K562 (cell line): ENCODE data around the gene GYPC. TPM values are rescaled to one million over a fixed set of nuclear protein-coding genes. Genes with fewer than 3 reads are reported as not detected.
A peak's percentile ranks its signal among the peaks of the same experiment; 100 is the strongest.

Source experiments
- CBX1 ChIP-seq: sonication (generic); IDR thresholded peaks from 2 replicates; pipeline ENCODE4 v1.6.1; 2016; ENCODE audit warnings: antibody characterized with exemption, low read depth, mild to moderate bottlenecking
- CREM ChIP-seq: IDR thresholded peaks from 2 replicates; pipeline ENCODE4 v1.6.1; 2014; ENCODE audit warnings: antibody characterized with exemption, low read depth
- ETS2 ChIP-seq: IDR thresholded peaks from 2 replicates; pipeline ENCODE4 v1.6.1; 2016; ENCODE audit warnings: borderline replicate concordance, missing genetic modification characterization, mild to moderate bottlenecking, moderate library complexity, missing compliant biosample characterization; ENCODE audit not compliant: poor library complexity, severe bottlenecking
- GATAD2B ChIP-seq: fragments of 450-650 bp; IDR thresholded peaks from 2 replicates; pipeline ENCODE4 v1.6.1; 2017; ENCODE audit warnings: mild to moderate bottlenecking, borderline replicate concordance
- HDAC2 ChIP-seq: fragments of 450-650 bp; IDR thresholded peaks from 2 replicates; pipeline ENCODE4 v1.6.1; 2016; ENCODE audit warnings: mild to moderate bottlenecking
- LCOR ChIP-seq: sonication (generic); formaldehyde crosslinking; IDR thresholded peaks from 2 replicates; pipeline ENCODE4 v1.8.0; 2022; ENCODE audit warnings: mild to moderate bottlenecking, missing genetic modification reagents
- MEIS2 ChIP-seq: fragments of 450-650 bp; IDR thresholded peaks from 2 replicates; pipeline ENCODE4 v1.6.1; 2014; ENCODE audit warnings: mild to moderate bottlenecking; ENCODE audit not compliant: partially characterized antibody
- NCOR1 ChIP-seq: fragments of 450-650 bp; IDR thresholded peaks from 2 replicates; pipeline ENCODE4 v1.6.1; 2016; ENCODE audit warnings: mild to moderate bottlenecking, moderate library complexity
- NR2C2 ChIP-seq, 2 experiments: fragments of 200-800 bp in 1 of 2; sonication (Bioruptor generic) in 1 of 2; sonication (generic) in 1 of 2; formaldehyde crosslinking in 1 of 2; IDR thresholded peaks; 2 replicates each; pipeline versions ENCODE4 v1.6.1 to v1.8.0; 2016 to 2022; ENCODE audit warnings: mild to moderate bottlenecking in 1 of 2, missing compliant biosample characterization in 1 of 2, missing genetic modification characterization in 1 of 2, missing genetic modification reagents in 1 of 2
- PML ChIP-seq: IDR thresholded peaks from 2 replicates; pipeline ENCODE4 v1.6.1; 2012; ENCODE audit warnings: low read length, inconsistent platforms
- POLR2G ChIP-seq: fragments of 200-400 bp; formaldehyde crosslinking; IDR thresholded peaks from 2 replicates; pipeline ENCODE4 v1.6.1; 2017; ENCODE audit warnings: low read depth, mild to moderate bottlenecking, antibody characterized with exemption, low read length, moderate library complexity
- RBM34 ChIP-seq: fragments of 200-400 bp; formaldehyde crosslinking; IDR thresholded peaks from 2 replicates; pipeline ENCODE4 v1.6.1; 2018; ENCODE audit warnings: low read length, borderline replicate concordance; ENCODE audit not compliant: insufficient read depth
- TBP ChIP-seq: optimal IDR thresholded peaks from 2 replicates; pipeline ENCODE3; 2011; ENCODE audit warnings: low read depth, low read length, improper control_type of control experiment
- TRIM28 ChIP-seq: fragments of 450-650 bp; IDR thresholded peaks from 2 replicates; pipeline ENCODE4 v1.6.1; 2017
- ZNF41 ChIP-seq: fragments of 250-450 bp; sonication (Bioruptor Pico); conservative IDR thresholded peaks from 2 replicates; pipeline ENCODE4 v1.4.0; 2020; ENCODE audit warnings: mild to moderate bottlenecking
- ZNF431 ChIP-seq: sonication (generic); formaldehyde crosslinking; IDR thresholded peaks from 2 replicates; pipeline ENCODE4 v1.8.0; 2022; ENCODE audit warnings: mild to moderate bottlenecking, missing genetic modification reagents
- polyA plus RNA-seq, 8 experiments: library from polyadenylated mRNA; depleted of rRNA in 4 of 8; stranded (reverse) in 5 of 8; unstranded in 3 of 8; fragments of >200 nt; fragmentation: Nextera tagmentation in 2 of 8; fragmentation: Illumina TruSeq in 1 of 8; extraction: Ambion mirVana in 2 of 8; extraction: Trizol in 1 of 8; gene quantifications; 2 replicates each; pipeline versions ENCODE4 v1.2.1 to v1.2.3, GENCODE V29; 2011 to 2014; ENCODE audit warnings: inconsistent platforms in 1 of 8, missing spikeins in 1 of 8
- total RNA-seq, 7 experiments: library from RNA; depleted of rRNA in 6 of 7; stranded (reverse); fragments of >200 nt in 6 of 7; fragmentation: Illumina TruSeq in 2 of 7; extraction: Trizol in 2 of 7; gene quantifications; 2 replicates each; pipeline versions ENCODE4 v1.2.1 to v1.2.3, GENCODE V29; 2011 to 2021; ENCODE audit warnings: low replicate concordance in 1 of 7
- TF ChIP-seq, protein P1 (sequence below): fragments of 450-650 bp; formaldehyde crosslinking; IDR thresholded peaks from 2 replicates; pipeline ENCODE4 v1.4.0; 2022; ENCODE audit warnings: mild to moderate bottlenecking, moderate library complexity
- TF ChIP-seq, protein P2 (sequence below), 2 experiments: IDR thresholded peaks; 2 replicates each; pipeline ENCODE4 v1.6.1; 2012; ENCODE audit warnings: improper control_type of control experiment in 2 of 2, low read depth in 2 of 2, low read length in 2 of 2, borderline replicate concordance in 1 of 2
- TF ChIP-seq, protein P3 (sequence below): sonication (generic); formaldehyde crosslinking; IDR thresholded peaks from 2 replicates; pipeline ENCODE4 v1.8.1; 2023; ENCODE audit warnings: mild to moderate bottlenecking, missing genetic modification reagents
- TF ChIP-seq, protein P4 (sequence below): fragments of 200-800 bp; sonication (Bioruptor generic); IDR thresholded peaks from 2 replicates; pipeline ENCODE4 v1.6.1; 2017; ENCODE audit warnings: missing genetic modification characterization, missing compliant biosample characterization

Gene GYPC
- total and polyA plus RNA-seq, 9 of the 15 experiments (the other 6 are each of a cell fraction or from before 2014, with no cell fraction given): 50.6 to 282 (median 194) TPM

DNA sequence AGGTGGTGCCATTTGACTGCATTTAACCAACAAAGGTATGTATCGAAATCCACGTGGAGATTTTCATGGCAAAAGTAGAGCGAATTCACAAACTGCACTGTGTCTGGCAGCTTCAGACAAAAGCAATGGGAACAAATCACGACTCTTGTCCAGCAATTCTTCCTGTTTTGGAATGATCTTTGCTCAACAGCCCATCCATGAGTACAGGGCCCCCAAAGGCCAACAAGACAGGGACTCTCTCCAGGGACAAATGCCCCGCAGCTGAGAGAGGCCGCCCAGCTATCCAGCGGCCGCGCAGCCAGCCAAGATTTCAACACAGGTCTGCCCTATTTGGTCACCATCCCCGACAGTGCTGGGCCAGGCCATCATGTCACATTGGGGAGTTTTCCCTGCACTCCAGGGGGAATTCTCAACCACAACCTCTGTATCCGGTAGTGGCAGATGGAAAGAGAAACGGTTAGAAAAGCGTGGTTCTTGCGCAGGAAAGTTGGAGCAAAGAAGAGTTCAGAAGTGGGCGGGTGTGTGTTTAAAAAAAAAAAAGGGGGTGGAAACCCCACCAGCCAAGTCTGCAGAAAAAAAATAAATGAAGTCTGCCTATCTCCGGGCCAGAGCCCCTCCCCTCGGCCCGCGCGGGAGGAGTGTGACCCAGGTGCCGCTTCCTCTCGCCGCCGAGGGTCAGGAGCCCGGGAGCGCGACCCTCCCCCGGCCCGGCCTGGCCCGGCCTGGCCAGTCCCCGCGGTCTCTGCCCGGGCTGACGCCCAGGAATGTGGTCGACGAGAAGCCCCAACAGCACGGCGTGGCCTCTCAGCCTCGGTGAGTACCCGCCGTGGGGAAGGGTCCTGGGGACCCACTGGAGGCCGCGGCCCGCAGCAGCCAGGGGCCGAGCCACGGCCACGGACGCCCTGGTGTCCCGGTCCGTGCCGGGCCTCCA is at the start of gene GYPC (continued):
- TF ChIP-seq POLR2G (peak; percentile 91), CREM (0 out of 2 replicates have a peak, but pooled peaks have one; percentile 2), GATAD2B (no peak), RBM34 (0 out of 2 replicates have a peak, but pooled peaks have one; percentile 63), ZNF431 (CRISPR knock-in tag) (no peak), MEIS2 (no peak), HDAC2 (peak; percentile 48; the same call in 1 of the 2 replicates), CBX1 (0 out of 2 replicates have a peak, but pooled peaks have one; percentile 9), ZNF41 (CRISPR knock-in tag) (no peak), ETS2 (tag) (no peak), NR2C2 (CRISPR knock-in tag; IDR thresholded peaks at IDR 0.05) (no peak), NR2C2 (tag; IDR thresholded peaks at IDR 0.05) (peak; percentile 59), TBP (peak; percentile 31), PML (no peak), TRIM28 (no peak), NCOR1 (0 out of 2 replicates have a peak, but pooled peaks have one; percentile 11), LCOR (CRISPR knock-in tag) (no peak)
- TF ChIP-seq, protein P1, sequence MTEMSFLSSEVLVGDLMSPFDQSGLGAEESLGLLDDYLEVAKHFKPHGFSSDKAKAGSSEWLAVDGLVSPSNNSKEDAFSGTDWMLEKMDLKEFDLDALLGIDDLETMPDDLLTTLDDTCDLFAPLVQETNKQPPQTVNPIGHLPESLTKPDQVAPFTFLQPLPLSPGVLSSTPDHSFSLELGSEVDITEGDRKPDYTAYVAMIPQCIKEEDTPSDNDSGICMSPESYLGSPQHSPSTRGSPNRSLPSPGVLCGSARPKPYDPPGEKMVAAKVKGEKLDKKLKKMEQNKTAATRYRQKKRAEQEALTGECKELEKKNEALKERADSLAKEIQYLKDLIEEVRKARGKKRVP: no peak
- TF ChIP-seq, protein P2, sequence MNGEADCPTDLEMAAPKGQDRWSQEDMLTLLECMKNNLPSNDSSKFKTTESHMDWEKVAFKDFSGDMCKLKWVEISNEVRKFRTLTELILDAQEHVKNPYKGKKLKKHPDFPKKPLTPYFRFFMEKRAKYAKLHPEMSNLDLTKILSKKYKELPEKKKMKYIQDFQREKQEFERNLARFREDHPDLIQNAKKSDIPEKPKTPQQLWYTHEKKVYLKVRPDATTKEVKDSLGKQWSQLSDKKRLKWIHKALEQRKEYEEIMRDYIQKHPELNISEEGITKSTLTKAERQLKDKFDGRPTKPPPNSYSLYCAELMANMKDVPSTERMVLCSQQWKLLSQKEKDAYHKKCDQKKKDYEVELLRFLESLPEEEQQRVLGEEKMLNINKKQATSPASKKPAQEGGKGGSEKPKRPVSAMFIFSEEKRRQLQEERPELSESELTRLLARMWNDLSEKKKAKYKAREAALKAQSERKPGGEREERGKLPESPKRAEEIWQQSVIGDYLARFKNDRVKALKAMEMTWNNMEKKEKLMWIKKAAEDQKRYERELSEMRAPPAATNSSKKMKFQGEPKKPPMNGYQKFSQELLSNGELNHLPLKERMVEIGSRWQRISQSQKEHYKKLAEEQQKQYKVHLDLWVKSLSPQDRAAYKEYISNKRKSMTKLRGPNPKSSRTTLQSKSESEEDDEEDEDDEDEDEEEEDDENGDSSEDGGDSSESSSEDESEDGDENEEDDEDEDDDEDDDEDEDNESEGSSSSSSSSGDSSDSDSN (IDR thresholded peaks at IDR 0.05; ENCODE audit: borderline replicate concordance in 1 of 2, low read depth in 2 of 2, low read length in 2 of 2): peak; percentile 24 to 28; a peak in 2 of 4 replicates
- TF ChIP-seq, protein P3, sequence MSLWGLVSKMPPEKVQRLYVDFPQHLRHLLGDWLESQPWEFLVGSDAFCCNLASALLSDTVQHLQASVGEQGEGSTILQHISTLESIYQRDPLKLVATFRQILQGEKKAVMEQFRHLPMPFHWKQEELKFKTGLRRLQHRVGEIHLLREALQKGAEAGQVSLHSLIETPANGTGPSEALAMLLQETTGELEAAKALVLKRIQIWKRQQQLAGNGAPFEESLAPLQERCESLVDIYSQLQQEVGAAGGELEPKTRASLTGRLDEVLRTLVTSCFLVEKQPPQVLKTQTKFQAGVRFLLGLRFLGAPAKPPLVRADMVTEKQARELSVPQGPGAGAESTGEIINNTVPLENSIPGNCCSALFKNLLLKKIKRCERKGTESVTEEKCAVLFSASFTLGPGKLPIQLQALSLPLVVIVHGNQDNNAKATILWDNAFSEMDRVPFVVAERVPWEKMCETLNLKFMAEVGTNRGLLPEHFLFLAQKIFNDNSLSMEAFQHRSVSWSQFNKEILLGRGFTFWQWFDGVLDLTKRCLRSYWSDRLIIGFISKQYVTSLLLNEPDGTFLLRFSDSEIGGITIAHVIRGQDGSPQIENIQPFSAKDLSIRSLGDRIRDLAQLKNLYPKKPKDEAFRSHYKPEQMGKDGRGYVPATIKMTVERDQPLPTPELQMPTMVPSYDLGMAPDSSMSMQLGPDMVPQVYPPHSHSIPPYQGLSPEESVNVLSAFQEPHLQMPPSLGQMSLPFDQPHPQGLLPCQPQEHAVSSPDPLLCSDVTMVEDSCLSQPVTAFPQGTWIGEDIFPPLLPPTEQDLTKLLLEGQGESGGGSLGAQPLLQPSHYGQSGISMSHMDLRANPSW (CRISPR knock-in tag): no peak
- TF ChIP-seq, protein P4, sequence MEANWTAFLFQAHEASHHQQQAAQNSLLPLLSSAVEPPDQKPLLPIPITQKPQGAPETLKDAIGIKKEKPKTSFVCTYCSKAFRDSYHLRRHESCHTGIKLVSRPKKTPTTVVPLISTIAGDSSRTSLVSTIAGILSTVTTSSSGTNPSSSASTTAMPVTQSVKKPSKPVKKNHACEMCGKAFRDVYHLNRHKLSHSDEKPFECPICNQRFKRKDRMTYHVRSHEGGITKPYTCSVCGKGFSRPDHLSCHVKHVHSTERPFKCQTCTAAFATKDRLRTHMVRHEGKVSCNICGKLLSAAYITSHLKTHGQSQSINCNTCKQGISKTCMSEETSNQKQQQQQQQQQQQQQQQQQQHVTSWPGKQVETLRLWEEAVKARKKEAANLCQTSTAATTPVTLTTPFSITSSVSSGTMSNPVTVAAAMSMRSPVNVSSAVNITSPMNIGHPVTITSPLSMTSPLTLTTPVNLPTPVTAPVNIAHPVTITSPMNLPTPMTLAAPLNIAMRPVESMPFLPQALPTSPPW (CRISPR knock-in tag): peak; percentile 83
